ENCODE results near the gene SPG7. TPM values are rescaled to one million over a fixed set of nuclear protein-coding genes. Genes with fewer than 3 reads are reported as not detected.
A peak's percentile ranks its signal among the peaks of the same experiment; 100 is the strongest.

Gene SPG7
- total RNA-seq, 1 experiment from 2014 or later: 119 TPM

DNA sequence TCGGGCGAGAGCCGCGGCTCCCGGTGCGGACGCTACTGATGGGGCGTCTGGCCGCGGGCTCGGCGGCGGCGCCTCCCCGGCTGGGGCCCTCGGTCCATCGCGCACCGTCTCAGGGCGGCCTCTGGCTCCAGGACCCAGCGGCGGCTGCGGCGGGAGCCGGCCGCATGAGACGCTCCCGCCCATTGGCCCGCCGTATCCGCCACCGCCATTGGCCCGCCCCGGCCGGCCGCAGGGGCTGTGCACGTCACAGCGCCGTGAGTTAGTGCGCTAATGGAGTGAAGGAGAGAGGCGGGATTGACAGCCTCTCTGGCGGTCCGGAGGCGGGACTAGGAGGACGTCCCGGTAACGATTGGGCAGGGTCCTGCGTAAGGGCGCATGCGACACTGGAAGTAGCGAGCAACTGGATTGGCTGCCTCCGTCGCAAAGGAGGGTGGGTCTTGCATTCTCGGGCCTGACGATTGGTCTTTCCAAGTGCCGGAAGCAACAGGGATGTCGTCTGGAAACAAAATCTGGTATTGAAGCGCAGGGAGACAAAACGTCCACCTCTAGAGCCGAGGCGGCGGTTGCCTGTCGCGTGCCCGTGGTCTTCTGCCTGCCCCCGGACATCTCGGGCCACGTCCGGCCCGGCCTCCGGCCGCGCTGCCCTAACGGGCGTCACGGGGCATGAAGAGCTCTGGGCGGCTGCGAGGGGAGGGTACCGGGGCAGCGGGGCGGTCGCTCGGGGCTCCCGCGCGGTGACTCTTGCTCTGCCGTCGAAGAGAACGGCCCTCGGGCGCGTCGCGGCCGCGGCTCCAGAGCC, 17.6 kb upstream of the SPG7 start, which contains the start of gene ANKRD11:
ANKRD11 (minus strand) TSS at position 123 of the 799 bp plus-strand sequence. CDS start 173,542 bp downstream, outside the sequence.
- Mint-ChIP-seq H3K27ac (peak within 1 kb of the TSS; percentile 98 to 99 (median 98)), H3K27me3 (ENCODE audit: low read depth) (no peaks in the 10 kb centered on the region), H3K9me3 (peaks cover 0 to 4% of the 10 kb centered on the region in 2 experiments; a peak in 1 of 5 replicates), H3K4me3 (peak within 1 kb of the TSS; percentile 91 to 95), H3K4me1 (peaks cover 34 to 36% of the 10 kb centered on the region in 2 experiments), H3K36me3 (ENCODE audit: insufficient read depth in 1 of 3, low read depth in 3 of 3) (peaks cover 0 to 10% (median 8%) of the 10 kb centered on the region in 3 experiments; a peak in 6 of 7 replicates)
- WGBS (ENCODE audit: extremely low coverage, insufficient read length, low lambda C conversion rate): no CpG with 5 or more reads among the region's 96 CpGs
- H3K4ac ChIP-seq (ENCODE audit: low read depth, low read length): no peak within 1 kb of the TSS
- TF ChIP-seq, protein P1, sequence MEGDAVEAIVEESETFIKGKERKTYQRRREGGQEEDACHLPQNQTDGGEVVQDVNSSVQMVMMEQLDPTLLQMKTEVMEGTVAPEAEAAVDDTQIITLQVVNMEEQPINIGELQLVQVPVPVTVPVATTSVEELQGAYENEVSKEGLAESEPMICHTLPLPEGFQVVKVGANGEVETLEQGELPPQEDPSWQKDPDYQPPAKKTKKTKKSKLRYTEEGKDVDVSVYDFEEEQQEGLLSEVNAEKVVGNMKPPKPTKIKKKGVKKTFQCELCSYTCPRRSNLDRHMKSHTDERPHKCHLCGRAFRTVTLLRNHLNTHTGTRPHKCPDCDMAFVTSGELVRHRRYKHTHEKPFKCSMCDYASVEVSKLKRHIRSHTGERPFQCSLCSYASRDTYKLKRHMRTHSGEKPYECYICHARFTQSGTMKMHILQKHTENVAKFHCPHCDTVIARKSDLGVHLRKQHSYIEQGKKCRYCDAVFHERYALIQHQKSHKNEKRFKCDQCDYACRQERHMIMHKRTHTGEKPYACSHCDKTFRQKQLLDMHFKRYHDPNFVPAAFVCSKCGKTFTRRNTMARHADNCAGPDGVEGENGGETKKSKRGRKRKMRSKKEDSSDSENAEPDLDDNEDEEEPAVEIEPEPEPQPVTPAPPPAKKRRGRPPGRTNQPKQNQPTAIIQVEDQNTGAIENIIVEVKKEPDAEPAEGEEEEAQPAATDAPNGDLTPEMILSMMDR (conservative IDR thresholded peaks at IDR 0.05): no peak
- peaks cover 8% of the 10 kb centered on the region for H3K23me2 ChIP-seq (ENCODE audit: insufficient read length, low read depth, low read length, poor library complexity, severe bottlenecking)
- H3K27ac ChIP-seq (ENCODE audit: insufficient read length, low read depth, low read length): no peak within 1 kb of the TSS
- H3K4me2 ChIP-seq (ENCODE audit: insufficient read depth, insufficient read length, low read length): peak within 1 kb of the TSS; percentile 100
- H3K23ac ChIP-seq (ENCODE audit: insufficient read length, low read depth, low read length): no peak within 1 kb of the TSS
- no peak within 1 kb of the TSS for H4K8ac ChIP-seq (replicated peaks; ENCODE audit: insufficient read length, low read depth, low read length)
- H3K9me3 ChIP-seq (ENCODE audit: control insufficient read depth, low read depth, low read length): no peaks in the 10 kb centered on the region
- DNase-seq: peak; percentile 100
- no peak within 1 kb of the TSS for H2BK5ac ChIP-seq (ENCODE audit: insufficient read length, low read length)
- H3T11ph ChIP-seq (ENCODE audit: low read length): no peak within 1 kb of the TSS
- no peak within 1 kb of the TSS for H3K56ac ChIP-seq (ENCODE audit: insufficient read length, low read depth, low read length)
- no peaks in the 10 kb centered on the region for H3K27me3 ChIP-seq (ENCODE audit: insufficient read depth, low read length)
- no peak within 1 kb of the TSS for H2BK120ac ChIP-seq (ENCODE audit: low read depth, low read length, poor library complexity, severe bottlenecking)
- peak within 1 kb of the TSS; percentile 62 for H3K9ac ChIP-seq (ENCODE audit: extremely low read depth, insufficient read length, low read length)
- H2BK15ac ChIP-seq (ENCODE audit: low read depth, low read length): no peak within 1 kb of the TSS
- H3K18ac ChIP-seq (ENCODE audit: insufficient read length, low read depth, low read length): no peak within 1 kb of the TSS
- H4K91ac ChIP-seq (ENCODE audit: insufficient read length, low read depth, low read length): no peak within 1 kb of the TSS
- H3K4me1 ChIP-seq (ENCODE audit: insufficient read depth, low read length): peaks cover 3% of the 10 kb centered on the region; the same call in 1 of the 2 replicates
- H2BK12ac ChIP-seq (ENCODE audit: insufficient read length, low read depth, low read length): no peak within 1 kb of the TSS
- H2BK20ac ChIP-seq (ENCODE audit: low read depth, low read length, poor library complexity, severe bottlenecking): no peak within 1 kb of the TSS
- H2AK5ac ChIP-seq (ENCODE audit: insufficient read length, low read length): no peak within 1 kb of the TSS
- no peaks in the 10 kb centered on the region for H4K20me1 ChIP-seq (ENCODE audit: control insufficient read depth, insufficient read depth, insufficient read length)
- peak within 1 kb of the TSS; percentile 83; the same call in 1 of the 2 replicates for H3K14ac ChIP-seq (ENCODE audit: insufficient read depth, low read length)
- H2AFZ ChIP-seq (ENCODE audit: low read length): no peak within 1 kb of the TSS
- peaks cover 3% of the 10 kb centered on the region for H3K79me1 ChIP-seq (ENCODE audit: insufficient read depth, low read depth, low read length, poor library complexity, severe bottlenecking)
- peaks cover 36% of the 10 kb centered on the region for H3K79me2 ChIP-seq (ENCODE audit: insufficient read depth, low read length)
- no peak within 1 kb of the TSS for H4K5ac ChIP-seq (ENCODE audit: insufficient read length, low read depth, low read length)
